GM23248 (cell line): Measurements from ENCODE around the gene MBD3L5.

Experiments used
- EZH2 ChIP-seq: fragments of 200-600 bp; sonication (generic); IDR thresholded peaks from 2 replicates; pipeline ENCODE4 v1.6.1; 2018; ENCODE audit warnings: antibody characterized with exemption, mild to moderate bottlenecking; ENCODE audit not compliant: insufficient read depth, poor library complexity, severe bottlenecking
- EZH2phosphoT487 ChIP-seq: fragments of 200-600 bp; sonication (generic); IDR thresholded peaks from 2 replicates; pipeline ENCODE4 v1.6.1; 2018; ENCODE audit warnings: antibody characterized with exemption, moderate library complexity, mild to moderate bottlenecking, low read depth; ENCODE audit not compliant: insufficient read depth

- TF ChIP-seq EZH2phosphoT487 (no peak), EZH2 (no peak)
Measured at GRCh38 chr19:7063764-7064418, 33.5 kb downstream of the MBD3L5 start.
